Suprapubic skin (tissue), 4 donors: ENCODE measurements around the gene TSPEAR. TPM values are rescaled to one million over a fixed set of nuclear protein-coding genes. Genes with fewer than 3 reads are reported as not detected.

Experiments
- DNase-seq, 2 donors: peaks; one replicate each; pipeline ENCODE4 v3.0.0-alpha.2; 2019; ENCODE audit warnings: low spot score in 2 of 2
- H3K27ac ChIP-seq: fragments of 200-600 bp; sonication (generic); one replicate; pipeline ENCODE4 v1.5.1; 2019
- H3K27me3 ChIP-seq: fragments of 200-600 bp; sonication (generic); one replicate; pipeline ENCODE4 v1.5.1; 2019
- H3K36me3 ChIP-seq: fragments of 200-600 bp; sonication (generic); one replicate; pipeline ENCODE4 v1.5.1; 2019
- H3K4me1 ChIP-seq: fragments of 200-600 bp; sonication (generic); one replicate; pipeline ENCODE4 v1.5.1; 2019
- H3K4me3 ChIP-seq: fragments of 200-600 bp; sonication (generic); one replicate; pipeline ENCODE4 v1.5.1; 2019; ENCODE audit warnings: mild to moderate bottlenecking
- H3K9me3 ChIP-seq: fragments of 200-600 bp; sonication (generic); one replicate; pipeline ENCODE4 v1.5.1; 2019
- CTCF ChIP-seq, 2 donors: fragments of 200-600 bp in 1 of 2; fragments of 450-650 bp in 1 of 2; sonication (generic) in 1 of 2; IDR thresholded peaks; one replicate each; pipeline ENCODE4 v1.5.1; 2016 to 2019; ENCODE audit warnings: antibody characterized with exemption in 2 of 2, mild to moderate bottlenecking in 1 of 2, moderate library complexity in 1 of 2
- EP300 ChIP-seq: sonication (generic); formaldehyde crosslinking; IDR thresholded peaks from one replicate; pipeline ENCODE4 v1.6.1; 2017; ENCODE audit warnings: antibody characterized with exemption
- POLR2A ChIP-seq, 2 donors: fragments of 450-650 bp; IDR thresholded peaks; one replicate each; pipeline ENCODE4 v1.6.1; 2017; ENCODE audit warnings: antibody characterized with exemption in 2 of 2, mild to moderate bottlenecking in 2 of 2, moderate library complexity in 2 of 2
- POLR2AphosphoS5 ChIP-seq, 3 donors: sonication (generic); formaldehyde crosslinking; IDR thresholded peaks; one replicate each; pipeline ENCODE4 v1.6.1; 2017; ENCODE audit warnings: antibody characterized with exemption in 3 of 3
- WGBS: methylation state at CpG from one replicate; pipeline ENCODE4 v1.1.5; 2018; 5-methylcytosine and 5-hydroxymethylcytosine counted together
- total RNA-seq, 4 donors: library from RNA; depleted of rRNA; stranded (reverse); fragments of >200 nt; gene quantifications; one replicate each; pipeline ENCODE4 v1.1.0, GENCODE V29; 2016

The TSPEAR gene
- total RNA-seq: under 1 TPM in 3 of 4 donors, not detected in 1; 0.21 to 0.59 (median 0.32) TPM

GRCh38 chr21:44711327-44712202 is at the start of gene TSPEAR:
TSS of gene TSPEAR (minus strand) at chr21:44711572. CDS start at chr21:44711514, 58 bp downstream.
- peaks cover 80% of the 10 kb centered on the region for H3K27me3 ChIP-seq
- H3K4me1 ChIP-seq: peaks cover 39% of the 10 kb centered on the region
- H3K36me3 ChIP-seq: no peaks in the 10 kb centered on the region
- peak within 1 kb of the TSS; percentile 12 for H3K4me3 ChIP-seq
- H3K27ac ChIP-seq: peak within 1 kb of the TSS; percentile 42
- no peaks in the 10 kb centered on the region for H3K9me3 ChIP-seq
- under 1% methylated on average over 22 of the region's 41 CpGs for WGBS
- DNase-seq: peak; percentile 58 to 72
- TF ChIP-seq CTCF (IDR thresholded peaks at IDR 0.05) (no peak), POLR2A (IDR thresholded peaks at IDR 0.05) (no peak), POLR2AphosphoS5 (IDR thresholded peaks at IDR 0.05) (no peak), EP300 (no peak)

GRCh38 chr21:44760376-44760775 is 49.0 kb upstream of the TSPEAR start:
- peak in 1 of 2 donors; percentile 74 for DNase-seq
- Histone ChIP-seq H3K4me3 (no peak overlapping the region), H3K36me3 (no peaks in the 10 kb centered on the region), H3K4me1 (peaks cover 11% of the 10 kb centered on the region), H3K27me3 (no peaks in the 10 kb centered on the region), H3K9me3 (no peaks in the 10 kb centered on the region), H3K27ac (no peak overlapping the region)
- 90% methylated on average over 9 of the region's 9 CpGs for WGBS
- TF ChIP-seq POLR2AphosphoS5 (IDR thresholded peaks at IDR 0.05) (no peak), POLR2A (IDR thresholded peaks at IDR 0.05) (no peak), CTCF (IDR thresholded peaks at IDR 0.05) (no peak), EP300 (no peak)

GRCh38 chr21:44759628-44760285 is 48.4 kb upstream of the TSPEAR start:
- 93% methylated on average over 20 of the region's 22 CpGs for WGBS
- Histone ChIP-seq H3K9me3 (no peaks in the 10 kb centered on the region), H3K27ac (no peak overlapping the region), H3K4me3 (no peak overlapping the region), H3K27me3 (no peaks in the 10 kb centered on the region), H3K4me1 (peaks cover 4% of the 10 kb centered on the region), H3K36me3 (no peaks in the 10 kb centered on the region)
- TF ChIP-seq POLR2A (IDR thresholded peaks at IDR 0.05): no peak
- TF ChIP-seq POLR2AphosphoS5 (IDR thresholded peaks at IDR 0.05): no peak
- no peak for TF ChIP-seq CTCF (IDR thresholded peaks at IDR 0.05)
- no peak for TF ChIP-seq EP300
- peak in 1 of 2 donors; percentile 29 for DNase-seq

GRCh38 chr21:44758781-44759627 is 47.6 kb upstream of the TSPEAR start:
- Histone ChIP-seq H3K27me3 (no peaks in the 10 kb centered on the region), H3K4me3 (no peak overlapping the region), H3K9me3 (no peaks in the 10 kb centered on the region), H3K27ac (no peak overlapping the region), H3K36me3 (no peaks in the 10 kb centered on the region), H3K4me1 (no peaks in the 10 kb centered on the region)
- peak in 1 of 2 donors; percentile 52 for DNase-seq
- WGBS: 68% methylated on average over 13 of the region's 26 CpGs
- TF ChIP-seq POLR2AphosphoS5 (IDR thresholded peaks at IDR 0.05): no peak
- no peak for TF ChIP-seq CTCF (IDR thresholded peaks at IDR 0.05)
- no peak for TF ChIP-seq EP300
- TF ChIP-seq POLR2A (IDR thresholded peaks at IDR 0.05): no peak
